GM18870 (cell line): ENCODE results near the gene NLRX1.
"Not testable (repeated sequence)": the region's sequence is repeated elsewhere in the genome, so short reads cannot be mapped to it uniquely, and the experiment has no call there.

Source experiments
- ATAC-seq: cut with Tn5 transposase; IDR thresholded peaks from one replicate; pipeline ENCODE4 v1.9.1; 2021; ENCODE audit warnings: moderate library complexity; ENCODE audit not compliant: unreplicated experiment

Gene NLRX1

DNA sequence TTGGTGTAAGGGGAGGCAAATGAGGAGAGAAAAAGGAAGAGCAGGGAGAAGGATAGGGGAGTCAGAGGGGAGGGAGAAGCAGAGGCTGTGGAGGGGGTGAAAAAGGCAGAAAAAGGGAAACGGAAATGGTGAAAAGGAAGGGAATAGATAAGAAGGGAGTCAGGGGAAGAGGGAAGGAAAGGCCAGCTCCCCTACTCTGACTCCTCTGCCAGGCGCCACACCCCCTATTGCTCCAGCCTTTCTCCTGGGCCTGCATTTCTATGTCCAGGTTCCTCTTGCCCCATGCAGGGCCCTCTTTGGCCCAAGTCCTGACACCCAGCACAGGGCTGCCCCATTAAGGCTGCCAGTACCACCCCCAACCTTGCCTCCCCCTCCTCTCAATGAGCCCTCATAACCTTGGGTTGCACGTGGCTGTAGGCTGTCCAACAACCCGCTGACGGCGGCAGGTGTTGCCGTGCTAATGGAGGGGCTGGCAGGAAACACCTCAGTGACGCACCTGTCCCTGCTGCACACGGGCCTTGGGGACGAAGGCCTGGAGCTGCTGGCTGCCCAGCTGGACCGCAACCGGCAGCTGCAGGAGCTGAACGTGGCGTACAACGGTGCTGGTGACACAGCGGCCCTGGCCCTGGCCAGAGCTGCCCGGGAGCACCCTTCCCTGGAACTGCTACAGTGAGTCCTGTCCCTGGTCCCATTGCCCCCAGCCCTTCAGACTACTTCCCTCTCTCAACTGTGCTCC, 13.3 kb downstream of the NLRX1 start:
- ATAC-seq: no peak

GRCh38 chr11:119184399-119184798, 15.9 kb downstream of the NLRX1 start:
- not testable (repeated sequence) for ATAC-seq

DNA sequence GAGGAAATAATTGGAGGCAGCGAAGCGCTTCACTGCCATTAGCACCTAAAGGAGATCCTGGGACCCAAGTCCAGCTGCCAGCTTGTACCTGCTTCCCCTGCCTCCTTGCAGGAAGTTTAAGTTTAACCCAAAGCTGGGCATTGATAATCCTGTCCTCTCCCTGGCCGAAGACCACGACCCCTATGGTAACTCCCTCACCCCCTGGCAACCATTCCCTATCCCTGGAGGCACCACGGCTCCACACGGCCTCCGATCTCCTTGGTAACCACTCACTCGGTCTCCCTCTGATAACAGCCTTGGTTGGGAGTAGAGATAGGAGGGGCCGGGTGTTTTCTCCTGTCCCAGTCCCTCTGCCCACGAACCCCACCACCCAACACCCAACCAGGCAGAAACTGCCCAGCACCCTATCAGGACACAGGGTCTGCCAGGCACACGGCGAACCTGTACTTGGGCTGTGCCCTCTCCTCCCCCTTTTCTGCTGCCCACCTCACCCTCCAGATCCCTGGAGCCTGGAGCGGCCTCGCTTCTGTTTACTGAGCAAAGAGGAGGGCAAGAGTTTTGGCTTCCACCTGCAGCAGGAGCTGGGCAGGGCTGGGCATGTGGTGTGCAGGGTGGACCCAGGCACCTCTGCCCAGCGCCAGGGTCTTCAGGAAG, 17.6 kb downstream of the NLRX1 start:
- no peak for ATAC-seq

- ATAC-seq: no peak
Observed at GRCh38 chr11:119187123-119187892, 18.8 kb downstream of the NLRX1 start.

DNA sequence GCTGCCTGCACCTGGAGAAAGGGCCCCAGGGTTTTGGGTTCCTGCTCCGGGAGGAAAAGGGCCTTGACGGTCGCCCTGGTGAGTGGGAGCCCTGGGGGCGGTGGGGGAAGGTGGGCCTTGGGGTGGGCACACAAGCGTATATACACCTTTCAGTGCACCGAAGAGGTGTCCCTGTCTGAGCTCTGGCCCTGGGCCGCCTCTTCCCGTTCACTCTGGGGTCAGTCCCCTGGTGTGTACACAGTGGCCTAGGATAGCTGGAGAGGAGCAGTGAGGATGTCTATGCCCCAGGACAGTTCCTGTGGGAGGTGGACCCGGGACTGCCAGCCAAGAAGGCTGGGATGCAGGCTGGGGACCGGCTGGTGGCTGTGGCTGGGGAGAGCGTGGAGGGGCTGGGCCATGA, 19.5 kb downstream of the NLRX1 start:
- ATAC-seq: no peak

DNA sequence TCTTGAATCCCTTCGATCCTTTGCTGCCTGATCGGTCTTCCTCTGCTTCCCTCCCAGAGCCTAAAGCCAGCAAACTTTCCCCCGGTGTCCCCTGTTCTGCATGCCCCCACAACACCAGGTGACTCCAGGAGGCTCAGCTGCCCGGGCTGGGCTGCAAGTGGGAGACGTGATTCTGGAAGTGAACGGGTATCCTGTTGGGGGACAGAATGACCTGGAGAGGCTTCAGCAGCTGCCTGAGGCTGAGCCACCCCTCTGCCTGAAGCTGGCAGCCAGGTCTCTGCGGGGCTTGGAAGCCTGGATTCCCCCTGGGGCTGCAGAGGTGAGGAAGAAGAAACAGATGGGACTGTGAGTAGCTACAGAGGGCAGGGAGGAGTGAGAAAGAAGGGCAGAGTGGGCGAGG, 20.4 kb downstream of the NLRX1 start:
- ATAC-seq: no peak

- no peak for ATAC-seq
Observed at GRCh38 chr11:119189393-119189792, 20.9 kb downstream of the NLRX1 start.

GRCh38 chr11:119190531-119190930, 22.0 kb downstream of the NLRX1 start:
- ATAC-seq: no peak

GRCh38 chr11:119191265-119191664, 22.7 kb downstream of the NLRX1 start:
- not testable (repeated sequence) for ATAC-seq

DNA sequence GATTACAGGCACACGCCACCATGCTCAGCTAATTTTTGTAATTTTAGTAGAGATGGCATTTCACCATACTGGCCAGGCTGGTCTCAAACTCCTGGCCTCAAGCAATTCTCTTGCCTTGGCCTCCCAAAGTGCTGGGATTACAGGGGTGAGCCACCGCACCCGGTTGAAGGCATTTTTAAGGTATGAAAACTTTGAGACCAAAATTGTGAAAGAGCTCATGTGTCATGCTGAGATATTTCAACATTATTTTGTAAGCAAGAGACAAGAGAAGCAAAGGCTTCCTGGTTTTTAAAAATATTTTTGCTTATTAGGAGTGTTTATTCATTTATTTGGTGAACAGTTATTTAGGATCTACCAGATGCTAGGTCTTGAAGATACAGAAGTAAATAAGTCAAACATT, 23.6 kb downstream of the NLRX1 start:
- no peak for ATAC-seq

- no peak for ATAC-seq
Observed at GRCh38 chr11:119193001-119193400, 24.5 kb downstream of the NLRX1 start.

- ATAC-seq: no peak
Observed at GRCh38 chr11:119193626-119194025, 25.1 kb downstream of the NLRX1 start.

DNA sequence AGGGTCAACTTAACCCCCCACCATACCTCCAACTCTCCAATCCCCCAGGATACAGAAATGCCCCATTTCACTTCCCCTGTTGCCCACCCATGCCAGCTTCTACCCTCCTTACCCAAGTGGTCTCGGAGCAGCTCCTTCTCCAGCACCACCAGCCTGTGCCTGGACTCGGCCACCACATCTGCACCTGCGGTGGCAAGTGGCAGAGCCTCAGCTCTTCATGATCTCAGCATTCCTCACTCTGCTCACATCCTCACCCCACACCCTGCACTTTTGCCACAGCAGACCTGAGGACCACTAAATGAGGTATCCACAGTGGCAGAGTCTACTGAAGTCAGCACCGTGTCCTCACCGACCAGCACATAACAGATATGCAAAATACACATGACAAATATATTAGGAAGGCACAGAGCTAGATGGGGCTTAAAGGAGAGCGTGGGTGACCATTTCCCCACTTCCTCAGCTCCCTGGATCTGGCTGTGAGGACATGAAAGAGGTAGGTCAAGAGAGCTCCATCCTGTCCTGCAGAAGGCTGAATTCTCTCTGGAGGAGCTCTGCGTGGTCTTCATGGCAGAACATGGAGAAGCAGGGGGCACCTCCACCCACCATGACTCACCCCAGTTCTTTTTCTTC, 26.4 kb downstream of the NLRX1 start:
- no peak for ATAC-seq

GRCh38 chr11:119195680-119196079, 27.2 kb downstream of the NLRX1 start:
- ATAC-seq: no peak

GRCh38 chr11:119196833-119197483, 28.4 kb downstream of the NLRX1 start:
- ATAC-seq: no peak

DNA sequence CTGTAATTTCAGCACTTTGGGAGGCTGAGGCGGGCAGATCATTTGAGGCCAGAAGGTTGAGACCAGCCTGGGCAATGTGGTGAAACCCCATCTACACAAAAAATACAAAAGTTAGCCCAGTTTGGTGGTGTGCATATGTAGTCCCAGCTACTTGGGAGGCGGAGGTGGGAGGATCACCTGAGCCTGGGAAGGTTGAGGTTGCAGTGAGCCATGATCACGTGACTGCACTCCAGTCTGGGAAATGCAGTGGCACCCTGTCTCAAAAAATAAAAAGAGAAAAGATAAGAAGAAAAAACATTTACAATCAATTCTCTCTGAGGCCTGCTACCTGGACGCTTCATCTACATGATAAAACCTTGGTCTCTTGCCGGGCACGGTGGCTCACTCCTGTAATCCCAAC, 30.4 kb downstream of the NLRX1 start:
- ATAC-seq: no peak

- ATAC-seq: not testable (repeated sequence)
Observed at GRCh38 chr11:119201236-119201635, 32.7 kb downstream of the NLRX1 start.

- ATAC-seq: no peak
Observed at GRCh38 chr11:119202554-119202953, 34.0 kb downstream of the NLRX1 start.

GRCh38 chr11:119204066-119204465, 35.5 kb downstream of the NLRX1 start:
- ATAC-seq: no peak

DNA sequence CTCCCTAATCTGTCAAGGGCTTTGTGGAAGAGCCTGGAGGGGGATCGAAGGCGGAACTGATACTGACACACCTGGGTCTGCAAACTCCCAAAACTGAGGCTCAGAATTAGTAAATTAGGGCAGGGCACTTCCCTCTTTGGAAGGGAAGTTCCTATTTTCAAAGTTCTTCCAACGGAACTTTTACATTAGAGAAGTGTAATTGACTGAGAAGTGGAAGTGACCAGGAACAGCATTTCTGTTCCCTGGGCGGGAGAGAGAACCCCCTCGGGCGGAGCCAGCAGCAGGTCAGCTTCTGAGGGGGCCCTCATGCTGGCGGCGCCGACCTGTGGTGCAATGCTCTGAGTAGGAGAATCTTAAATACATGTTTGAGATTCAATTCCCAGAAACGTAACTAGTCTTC, 36.6 kb downstream of the NLRX1 start:
- no peak for ATAC-seq
